PC-9 (cell line): ENCODE results near the gene CACNA1D. TPM values are rescaled to one million over a fixed set of nuclear protein-coding genes. Genes with fewer than 3 reads are reported as not detected.

Source experiments
- BruUV-seq: library from RNA; stranded (reverse); fragments of 400-500 nt; replicated peaks from 2 replicates; lab custom pipeline; 2021; lab: Mats Ljungman, UMichigan
- CTCF ChIA-PET: fragments of 300-600 bp; sonication (Branson Sonifier 250); formaldehyde crosslinking; loops from one replicate; lab custom pipeline; 2022; ENCODE audit warnings: antibody characterized with exemption; lab: Charles Lee
- POLR2A ChIA-PET: fragments of 300-600 bp; sonication (Branson Sonifier 250); formaldehyde crosslinking; loops from one replicate; lab custom pipeline; 2022; ENCODE audit warnings: antibody characterized with exemption; ENCODE audit not compliant: unreplicated experiment; lab: Charles Lee
- DNase-seq, 2 experiments: peaks; one replicate each; pipeline versions ENCODE4 v3.0.0 to v3.0.0-alpha.2; 2015 to 2022; ENCODE audit warnings: mixed read lengths in 1 of 2
- H2AFZ ChIP-seq: fragments of 200-600 bp; sonication (generic); 2 replicates; pipeline ENCODE4 v1.8.1; 2017; ENCODE audit warnings: antibody characterized with exemption
- H3F3A ChIP-seq: fragments of 200-600 bp; sonication (generic); 2 replicates; pipeline ENCODE4 v1.8.1; 2017; ENCODE audit warnings: antibody characterized with exemption, mild to moderate bottlenecking, low read depth; ENCODE audit not compliant: insufficient read depth
- H3K27ac ChIP-seq: fragments of 200-600 bp; sonication (generic); 2 replicates; pipeline ENCODE4 v1.6.1; 2016; ENCODE audit warnings: mixed run types
- H3K27me3 ChIP-seq: fragments of 200-600 bp; sonication (generic); 2 replicates; pipeline ENCODE4 v1.6.1; 2016; ENCODE audit warnings: low read depth, mixed run types; ENCODE audit not compliant: insufficient read depth
- H3K36me3 ChIP-seq: fragments of 200-600 bp; sonication (generic); 2 replicates; pipeline ENCODE4 v1.6.1; 2016; ENCODE audit warnings: low read depth, mixed run types
- H3K4me1 ChIP-seq: fragments of 200-600 bp; sonication (generic); replicated peaks from 2 replicates; pipeline ENCODE4 v1.6.1; 2016; ENCODE audit warnings: mixed run types; ENCODE audit not compliant: insufficient read depth
- H3K4me2 ChIP-seq: fragments of 200-600 bp; sonication (generic); 2 replicates; pipeline ENCODE4 v1.6.1; 2017; ENCODE audit warnings: mixed run types
- H3K4me3 ChIP-seq: fragments of 200-600 bp; sonication (generic); 2 replicates; pipeline ENCODE4 v1.6.1; 2016; ENCODE audit warnings: mixed run types
- H3K79me2 ChIP-seq: fragments of 200-600 bp; sonication (generic); 2 replicates; pipeline ENCODE4 v1.6.1; 2017; ENCODE audit warnings: low read depth, mixed run types
- H3K9me2 ChIP-seq: fragments of 200-600 bp; sonication (generic); 2 replicates; pipeline ENCODE4 v1.8.1; 2017; ENCODE audit warnings: mild to moderate bottlenecking; ENCODE audit not compliant: insufficient read depth
- H3K9me3 ChIP-seq: fragments of 200-600 bp; sonication (generic); 2 replicates; pipeline ENCODE4 v1.8.1; 2016; ENCODE audit warnings: low read depth; ENCODE audit not compliant: insufficient read depth
- H4K20me1 ChIP-seq: fragments of 200-600 bp; sonication (generic); 2 replicates; pipeline ENCODE4 v1.8.1; 2017; ENCODE audit not compliant: insufficient read depth
- EZH2 ChIP-seq: fragments of 200-600 bp; sonication (generic); IDR thresholded peaks from 2 replicates; pipeline ENCODE4 v1.8.0; 2017; ENCODE audit warnings: antibody characterized with exemption, low read depth
- intact Hi-C: fragments of 100-400 bp; cut with micrococcal nuclease; formaldehyde crosslinking; loops from one replicate; pipeline ENCODE4 v1.10.0; 2022; ENCODE audit not compliant: unreplicated experiment
- total RNA-seq: library from RNA; stranded (reverse); gene quantifications from 2 replicates; pipeline ENCODE4 v1.2.3, GENCODE V29; 2021
- TF ChIP-seq, protein P1 (sequence below): fragments of 200-600 bp; sonication (generic); conservative IDR thresholded peaks from 2 replicates; pipeline ENCODE4 v1.6.1; 2017; ENCODE audit warnings: mixed run types, antibody characterized with exemption, mild to moderate bottlenecking, moderate library complexity

CACNA1D gene
- total RNA-seq, 1 experiment from 2014 or later: not detected

DNA sequence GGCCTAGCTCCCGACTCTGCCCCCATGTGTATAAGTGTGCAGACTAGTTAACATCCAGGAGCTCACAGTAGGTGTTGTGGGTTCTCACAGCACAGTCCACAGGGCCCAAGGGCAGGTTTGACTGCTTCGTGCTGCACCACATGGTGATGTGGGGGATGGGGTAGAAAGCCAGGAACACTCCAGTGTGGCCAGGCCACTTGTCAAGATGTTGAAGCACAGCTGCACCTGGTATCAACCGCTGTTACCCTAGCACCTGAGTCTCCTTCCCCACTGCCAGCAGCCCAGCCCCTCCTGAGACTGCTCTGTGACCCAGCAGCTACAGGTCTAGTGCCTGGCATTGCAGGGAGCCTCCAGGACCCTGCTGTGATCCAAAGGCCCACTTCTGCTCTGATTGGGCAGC, 298.5 kb downstream of the CACNA1D start:
- Histone ChIP-seq H3K27ac (no peak overlapping the region), H3K9me2 (no peaks in the 10 kb centered on the region), H3K79me2 (no peaks in the 10 kb centered on the region), H3K4me3 (no peak overlapping the region), H4K20me1 (no peaks in the 10 kb centered on the region), H2AFZ (no peak overlapping the region), H3K27me3 (peaks cover 87% of the 10 kb centered on the region), H3K4me1 (no peaks in the 10 kb centered on the region), H3K4me2 (no peak overlapping the region), H3K36me3 (no peaks in the 10 kb centered on the region), H3K9me3 (no peaks in the 10 kb centered on the region), H3F3A (no peaks in the 10 kb centered on the region)
- no peak for DNase-seq
- ChIA-PET CTCF (no interaction called here), POLR2A (no interaction called here)
- intact Hi-C loops: no loop called here
- TF ChIP-seq, protein P1, sequence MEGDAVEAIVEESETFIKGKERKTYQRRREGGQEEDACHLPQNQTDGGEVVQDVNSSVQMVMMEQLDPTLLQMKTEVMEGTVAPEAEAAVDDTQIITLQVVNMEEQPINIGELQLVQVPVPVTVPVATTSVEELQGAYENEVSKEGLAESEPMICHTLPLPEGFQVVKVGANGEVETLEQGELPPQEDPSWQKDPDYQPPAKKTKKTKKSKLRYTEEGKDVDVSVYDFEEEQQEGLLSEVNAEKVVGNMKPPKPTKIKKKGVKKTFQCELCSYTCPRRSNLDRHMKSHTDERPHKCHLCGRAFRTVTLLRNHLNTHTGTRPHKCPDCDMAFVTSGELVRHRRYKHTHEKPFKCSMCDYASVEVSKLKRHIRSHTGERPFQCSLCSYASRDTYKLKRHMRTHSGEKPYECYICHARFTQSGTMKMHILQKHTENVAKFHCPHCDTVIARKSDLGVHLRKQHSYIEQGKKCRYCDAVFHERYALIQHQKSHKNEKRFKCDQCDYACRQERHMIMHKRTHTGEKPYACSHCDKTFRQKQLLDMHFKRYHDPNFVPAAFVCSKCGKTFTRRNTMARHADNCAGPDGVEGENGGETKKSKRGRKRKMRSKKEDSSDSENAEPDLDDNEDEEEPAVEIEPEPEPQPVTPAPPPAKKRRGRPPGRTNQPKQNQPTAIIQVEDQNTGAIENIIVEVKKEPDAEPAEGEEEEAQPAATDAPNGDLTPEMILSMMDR: no peak
- no peak for TF ChIP-seq EZH2
- no TSS peak for BruUV-seq

DNA sequence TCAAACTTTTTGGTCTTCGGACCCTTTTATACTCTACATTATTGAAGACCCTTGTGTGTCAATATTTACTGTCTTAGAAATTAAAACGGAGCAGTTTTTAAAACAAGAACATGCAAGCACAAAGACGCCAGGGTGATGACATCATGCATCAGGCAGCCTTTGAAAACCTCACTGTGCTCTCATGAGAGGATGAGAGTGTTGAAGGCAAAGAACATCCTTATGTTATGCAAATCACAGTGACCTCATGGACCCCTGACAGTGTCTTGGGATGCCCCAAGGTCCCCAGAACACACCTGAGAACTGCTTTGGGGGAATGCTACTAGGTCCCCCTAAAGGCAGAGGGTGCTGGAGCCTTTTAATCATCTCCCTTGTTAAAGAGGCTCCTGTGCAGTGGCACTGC, 300.2 kb downstream of the CACNA1D start:
- Histone ChIP-seq H3K27ac (no peak overlapping the region), H3K4me3 (no peak overlapping the region), H3K9me2 (no peaks in the 10 kb centered on the region), H3K4me1 (no peaks in the 10 kb centered on the region), H3K27me3 (peaks cover 88% of the 10 kb centered on the region), H3K9me3 (no peaks in the 10 kb centered on the region), H2AFZ (no peak overlapping the region), H3K79me2 (no peaks in the 10 kb centered on the region), H3K36me3 (no peaks in the 10 kb centered on the region), H3K4me2 (no peak overlapping the region), H4K20me1 (no peaks in the 10 kb centered on the region), H3F3A (no peaks in the 10 kb centered on the region)
- CTCF ChIA-PET: no interaction called here
- no TSS peak for BruUV-seq
- POLR2A ChIA-PET: no interaction called here
- intact Hi-C loops: no loop called here
- TF ChIP-seq EZH2: no peak
- TF ChIP-seq, protein P1: no peak
- no peak for DNase-seq

GRCh38 chr3:53795176-53795575, 300.8 kb downstream of the CACNA1D start:
- intact Hi-C loops: no loop called here
- Histone ChIP-seq H3K79me2 (no peaks in the 10 kb centered on the region), H3K9me3 (no peaks in the 10 kb centered on the region), H3K4me3 (no peak overlapping the region), H3K9me2 (no peaks in the 10 kb centered on the region), H3K27ac (no peak overlapping the region), H2AFZ (no peak overlapping the region), H3K27me3 (peaks cover 88% of the 10 kb centered on the region), H4K20me1 (no peaks in the 10 kb centered on the region), H3F3A (no peaks in the 10 kb centered on the region), H3K4me2 (no peak overlapping the region), H3K36me3 (no peaks in the 10 kb centered on the region), H3K4me1 (no peaks in the 10 kb centered on the region)
- ChIA-PET POLR2A (no interaction called here), CTCF (no interaction called here)
- BruUV-seq: no TSS peak
- no peak for TF ChIP-seq EZH2
- TF ChIP-seq, protein P1: no peak
- no peak for DNase-seq
